Measurements from ENCODE around the gene ATE1.
A peak's percentile ranks its signal among the peaks of the same experiment; 100 is the strongest.
"Not testable (repeated sequence)": the region's sequence is repeated elsewhere in the genome, so short reads cannot be mapped to it uniquely, and the experiment has no call there.

ATE1 gene

GRCh38 chr10:121930268-121931085 lies 2.6 kb upstream of the ATE1 start:
- DNase-seq (ENCODE audit: low read depth in 3 of 3), result not testable (repeated sequence)

GRCh38 chr10:121929585-121930267 lies 1.9 kb upstream of the ATE1 start:
- DNase-seq (ENCODE audit: low read depth in 3 of 3), result not testable (repeated sequence)

GRCh38 chr10:121928528-121928884 lies 675 bp upstream of the ATE1 start:
- no peak for DNase-seq (ENCODE audit: low read depth in 3 of 3)

- DNase-seq (ENCODE audit: low read depth in 3 of 3), result peak; percentile 1 to 30 (median 4)
Measured at GRCh38 chr10:121927318-121927840, 452 bp downstream of the ATE1 start.

- DNase-seq (ENCODE audit: low read depth in 3 of 3), result no peak
Measured at GRCh38 chr10:121926671-121927317, 1.0 kb downstream of the ATE1 start.

- DNase-seq (ENCODE audit: low read depth in 3 of 3), result no peak
Measured at GRCh38 chr10:121926157-121926556, 1.7 kb downstream of the ATE1 start.

GRCh38 chr10:121921238-121921931 lies 6.4 kb downstream of the ATE1 start:
- DNase-seq (ENCODE audit: low read depth in 3 of 3), result no peak

- DNase-seq (ENCODE audit: low read depth in 3 of 3), result no peak
Measured at GRCh38 chr10:121919666-121920065, 8.2 kb downstream of the ATE1 start.

GRCh38 chr10:121918800-121919199 lies 9.0 kb downstream of the ATE1 start:
- DNase-seq (ENCODE audit: low read depth in 3 of 3), result not testable (repeated sequence)

GRCh38 chr10:121914661-121915060 lies 13.2 kb downstream of the ATE1 start:
- no peak for DNase-seq (ENCODE audit: low read depth in 3 of 3)

- DNase-seq (ENCODE audit: low read depth in 3 of 3), result no peak
Measured at GRCh38 chr10:121911421-121911697, 16.5 kb downstream of the ATE1 start.

- DNase-seq (ENCODE audit: low read depth in 3 of 3), result no peak
Measured at GRCh38 chr10:121910673-121911420, 17.0 kb downstream of the ATE1 start.

GRCh38 chr10:121904888-121905287 lies 22.9 kb downstream of the ATE1 start:
- DNase-seq (ENCODE audit: low read depth in 3 of 3), result no peak

- DNase-seq (ENCODE audit: low read depth in 3 of 3), result no peak
Measured at GRCh38 chr10:121900443-121901174, 27.2 kb downstream of the ATE1 start.

- no peak for DNase-seq (ENCODE audit: low read depth in 3 of 3)
Measured at GRCh38 chr10:121899727-121900126, 28.1 kb downstream of the ATE1 start.

GRCh38 chr10:121891103-121891502 lies 36.7 kb downstream of the ATE1 start:
- no peak for DNase-seq (ENCODE audit: low read depth in 3 of 3)

- DNase-seq (ENCODE audit: low read depth in 3 of 3), result no peak
Measured at GRCh38 chr10:121889212-121889611, 38.6 kb downstream of the ATE1 start.

GRCh38 chr10:121886997-121887622 lies 40.7 kb downstream of the ATE1 start:
- DNase-seq (ENCODE audit: low read depth in 3 of 3), result peak; percentile 6 to 44 (median 8)

GRCh38 chr10:121886181-121886580 lies 41.6 kb downstream of the ATE1 start:
- DNase-seq (ENCODE audit: low read depth in 3 of 3), result no peak

GRCh38 chr10:121880895-121881294 lies 46.9 kb downstream of the ATE1 start:
- no peak for DNase-seq (ENCODE audit: low read depth in 3 of 3)

Data from stimulated activated CD4-positive, alpha-beta T cell treated with anti-CD3 and anti-CD28 coated beads, TNF-alpha, amount 100 ng/mL, for 24 hours (primary cell).